A549 (cell line): Measurements from ENCODE around the gene ADCY4.

Experiments used
- CTCF ChIP-seq: fragments of >200 bp; sonication (Bioruptor Twin); formaldehyde crosslinking; IDR thresholded peaks from 3 replicates; pipeline ENCODE4 v1.5.1; 2016
- EP300 ChIP-seq, 2 experiments: fragments of >200 bp; sonication (Bioruptor Twin); formaldehyde crosslinking; IDR thresholded peaks; 2 replicates in 1 of 2; 3 replicates in 1 of 2; pipeline ENCODE4 v1.6.1; 2016 to 2017
- POLR2A ChIP-seq: IDR thresholded peaks from 2 replicates; pipeline ENCODE4 v1.6.1; 2012; ENCODE audit warnings: mild to moderate bottlenecking, low read length
- RAD21 ChIP-seq, 2 experiments: fragments of >200 bp in 1 of 2; sonication (Bioruptor Twin) in 1 of 2; formaldehyde crosslinking in 1 of 2; IDR thresholded peaks in 1 of 2; conservative IDR thresholded peaks in 1 of 2; 2 replicates in 1 of 2; 3 replicates in 1 of 2; pipeline ENCODE4 v1.6.1; 2012 to 2018; ENCODE audit warnings: inconsistent platforms in 1 of 2

- no peak for TF ChIP-seq CTCF
- no peak for TF ChIP-seq EP300 (IDR thresholded peaks at IDR 0.05)
- no peak for TF ChIP-seq POLR2A
- TF ChIP-seq RAD21 (conservative IDR thresholded peaks at IDR 0.05 in 1 of 2, IDR thresholded peaks at IDR 0.05 in 1 of 2), result no peak
Observed at GRCh38 chr14:24324024-24324423, 10.8 kb downstream of the ADCY4 start.
